Bronchial epithelial cell (primary cell): ENCODE results near the gene ANKS6. TPM values are rescaled to one million over a fixed set of nuclear protein-coding genes. Genes with fewer than 3 reads are reported as not detected.

Experiments used
- DNase-seq: peaks from one replicate; pipeline ENCODE4 v3.0.0-alpha.2; 2010; ENCODE audit warnings: low read depth
- FAIRE-seq: peaks from 2 replicates; lab custom pipeline; 2011; peaks lifted over from hg19 to GRCh38; lab: Jason Lieb, UNC
- H3K27me3 ChIP-seq: 2 replicates; pipeline ENCODE4 v1.5.1; 2011; ENCODE audit warnings: low read length; ENCODE audit not compliant: control insufficient read depth, insufficient read depth
- H3K36me3 ChIP-seq: 2 replicates; pipeline ENCODE4 v1.5.1; 2011; ENCODE audit warnings: low read length; ENCODE audit not compliant: control insufficient read depth, insufficient read depth
- H3K4me3 ChIP-seq: 2 replicates; pipeline ENCODE4 v1.5.1; 2011; ENCODE audit warnings: mild to moderate bottlenecking, low read depth, low read length, control low read depth
- CTCF ChIP-seq: IDR thresholded peaks from 2 replicates; pipeline ENCODE4 v1.5.1; 2011; ENCODE audit warnings: mild to moderate bottlenecking, moderate library complexity, low read length, control low read depth, inconsistent platforms; ENCODE audit not compliant: insufficient read depth, severe bottlenecking
- total RNA-seq: library from RNA; depleted of rRNA; stranded (reverse); fragments of >200 nt; gene quantifications from 2 replicates; pipeline ENCODE4 v1.2.1, GENCODE V29; 2014

The ANKS6 gene
- total RNA-seq, 1 donor from 2014 or later, result 32.1 TPM

GRCh38 chr9:98712987-98713386, 83.4 kb downstream of the ANKS6 start:
- Histone ChIP-seq H3K27me3 (peaks cover 17% of the 10 kb centered on the region), H3K4me3 (no peak overlapping the region), H3K36me3 (no peaks in the 10 kb centered on the region)
- no peak for TF ChIP-seq CTCF
- DNase-seq (no peak), FAIRE-seq (no peak)

GRCh38 chr9:98709968-98710965, 86.1 kb downstream of the ANKS6 start:
- Histone ChIP-seq H3K36me3 (no peaks in the 10 kb centered on the region), H3K27me3 (peaks cover 36% of the 10 kb centered on the region), H3K4me3 (no peak overlapping the region)
- TF ChIP-seq CTCF, result no peak
- FAIRE-seq (peak; percentile 96), DNase-seq (peak; percentile 29)

GRCh38 chr9:98708933-98709911, 87.1 kb downstream of the ANKS6 start, which contains the start of gene GABBR2:
TSS of gene GABBR2 (minus strand) at chr9:98708935. CDS start at chr9:98708737, 198 bp downstream.
- H3K36me3 ChIP-seq, result no peaks in the 10 kb centered on the region
- H3K27me3 ChIP-seq, result peaks cover 37% of the 10 kb centered on the region
- FAIRE-seq (no peak), DNase-seq (no peak)
- TF ChIP-seq CTCF, result no peak
- H3K4me3 ChIP-seq, result no peak within 1 kb of the TSS

- Histone ChIP-seq H3K4me3 (no peak overlapping the region), H3K27me3 (peaks cover 37% of the 10 kb centered on the region), H3K36me3 (no peaks in the 10 kb centered on the region)
- TF ChIP-seq CTCF, result no peak
- DNase-seq (no peak), FAIRE-seq (no peak)
Measured at GRCh38 chr9:98708103-98708932, 88.0 kb downstream of the ANKS6 start.
